Tibial nerve (tissue), 4 donors: ENCODE measurements around the gene LEFTY2.

ENCODE experiments used
- CTCF ChIP-seq, 5 experiments: fragments of 200-600 bp in 3 of 5; fragments of 450-650 bp in 2 of 5; sonication (generic) in 3 of 5; IDR thresholded peaks; one replicate each; pipeline ENCODE4 v1.5.1; 2016 to 2019; ENCODE audit warnings: antibody characterized with exemption in 5 of 5, mild to moderate bottlenecking in 3 of 5, moderate library complexity in 2 of 5
- EP300 ChIP-seq, 2 donors: sonication (generic); formaldehyde crosslinking; IDR thresholded peaks; one replicate each; pipeline ENCODE4 v1.6.1; 2017; ENCODE audit warnings: antibody characterized with exemption in 2 of 2, mild to moderate bottlenecking in 1 of 2
- POLR2A ChIP-seq, 2 donors: fragments of 450-650 bp; IDR thresholded peaks; one replicate each; pipeline ENCODE4 v1.6.1; 2017; ENCODE audit warnings: antibody characterized with exemption in 2 of 2, mild to moderate bottlenecking in 2 of 2, moderate library complexity in 2 of 2

DNA sequence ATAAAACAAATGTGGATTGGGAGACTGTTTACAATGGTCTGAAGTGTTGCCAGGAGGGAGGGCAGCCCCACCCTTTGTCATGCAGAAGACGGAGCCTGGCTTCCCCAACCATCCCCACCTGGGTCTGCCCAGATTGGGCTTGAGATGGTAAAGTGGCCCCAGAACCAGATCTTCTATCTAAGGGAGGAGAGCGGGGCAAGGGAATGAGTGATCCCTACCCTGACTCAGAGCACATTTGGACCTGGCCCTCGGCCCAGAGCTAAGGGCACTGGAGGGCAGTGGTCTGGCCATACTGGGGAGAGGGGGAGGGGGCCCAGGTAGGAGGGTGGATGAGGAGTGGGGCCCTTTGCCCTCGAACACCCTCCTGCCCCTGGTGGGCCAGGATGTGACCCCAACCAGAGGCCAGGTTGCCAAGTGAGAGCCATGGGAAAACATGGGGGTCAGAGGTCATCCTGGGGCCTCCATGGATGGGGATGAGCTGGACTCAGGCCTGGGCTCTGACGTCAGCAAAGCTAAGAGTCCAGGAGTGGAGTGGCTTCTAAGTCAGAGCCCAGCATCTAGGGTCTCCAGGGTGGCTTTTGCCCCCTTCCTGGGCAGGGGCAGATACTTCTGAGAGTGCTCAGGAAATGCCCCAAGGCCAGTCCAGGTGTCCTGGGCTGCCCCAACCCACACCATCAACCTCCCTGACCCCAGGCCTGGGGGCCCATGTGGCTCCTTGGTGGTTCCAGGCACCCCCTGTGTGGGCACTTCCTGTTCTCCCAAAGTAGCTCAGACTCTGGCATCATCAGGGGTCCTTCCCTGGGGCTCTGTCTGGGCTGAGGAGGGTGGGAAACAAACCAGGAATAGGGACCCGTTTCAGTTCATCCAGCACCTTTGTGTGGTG is 50.4 kb downstream of the LEFTY2 start:
- TF ChIP-seq POLR2A (IDR thresholded peaks at IDR 0.05) (no peak), CTCF (IDR thresholded peaks at IDR 0.05) (no peak), EP300 (IDR thresholded peaks at IDR 0.05) (no peak)
